Measurements from ENCODE around the gene KRT13. TPM values are rescaled to one million over a fixed set of nuclear protein-coding genes. Genes with fewer than 3 reads are reported as not detected.

The KRT13 gene
- total and polyA plus RNA-seq, 12 donors, result 0.54 to 20.0 (median 3.5) TPM; not detected in 7

DNA sequence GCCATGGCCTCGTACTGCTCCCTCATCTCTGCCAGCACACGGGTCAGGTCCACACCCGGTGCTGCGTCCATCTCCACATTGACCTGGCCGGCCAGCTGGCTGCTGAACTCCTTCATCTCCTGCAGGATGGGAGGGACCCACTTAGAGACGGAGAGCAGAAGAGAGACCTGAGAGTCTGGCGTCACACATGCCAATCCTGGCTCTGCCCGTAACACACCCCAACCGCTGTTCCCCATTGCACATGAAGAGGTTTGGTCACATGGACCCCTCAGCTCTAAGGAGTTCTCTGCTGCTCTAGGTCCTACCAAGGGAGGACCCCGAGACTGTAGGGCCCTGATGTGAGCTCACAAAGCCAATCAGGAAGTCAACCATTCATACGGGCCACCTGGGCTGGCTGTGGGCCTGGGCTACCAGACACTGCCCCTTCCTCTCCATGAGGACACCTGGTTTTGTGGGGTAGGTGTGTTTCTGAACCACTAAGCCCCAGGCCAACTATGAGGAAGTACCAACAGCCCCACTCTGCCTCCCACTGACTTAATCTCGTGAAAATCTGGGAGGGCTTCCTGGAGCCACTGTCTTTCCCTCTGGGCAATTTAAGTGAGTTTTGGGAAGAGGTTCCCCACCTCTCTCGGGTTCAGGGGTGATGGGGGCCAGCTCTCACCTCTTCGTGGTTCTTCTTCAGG lies 10.9 kb upstream of the KRT13 start:
- Histone ChIP-seq H3K36me3 (replicated peaks in 1 of 2) (no peaks in the 10 kb centered on the region), H3K4me1 (replicated peaks in 1 of 2) (no peaks in the 10 kb centered on the region), H3K27me3 (no peaks in the 10 kb centered on the region), H3K27ac (no peak overlapping the region), H3K4me3 (no peak overlapping the region), H3K9me3 (replicated peaks in 1 of 3) (no peaks in the 10 kb centered on the region)
- intact Hi-C loops (cut with DNase I), result no loop called here
- WGBS, 4 donors, result 83 to 91% (median 87%) methylated on average over 5 to 14 of the region's 14 CpGs
- TF ChIP-seq CTCF (IDR thresholded peaks at IDR 0.05) (no peak), POLR2A (IDR thresholded peaks at IDR 0.05) (no peak)
- no peak for DNase-seq

- Histone ChIP-seq H3K4me1 (replicated peaks in 1 of 2) (no peaks in the 10 kb centered on the region), H3K9me3 (replicated peaks in 1 of 3) (no peaks in the 10 kb centered on the region), H3K27ac (no peak overlapping the region), H3K27me3 (no peaks in the 10 kb centered on the region), H3K4me3 (no peak overlapping the region), H3K36me3 (replicated peaks in 1 of 2) (no peaks in the 10 kb centered on the region)
- intact Hi-C loops (cut with DNase I), result no loop called here
- no peak for TF ChIP-seq POLR2A (IDR thresholded peaks at IDR 0.05)
- no peak for TF ChIP-seq CTCF (IDR thresholded peaks at IDR 0.05)
- WGBS, 4 donors, result 83 to 92% (median 86%) methylated on average over 5 of the region's 5 CpGs
- DNase-seq, result no peak
Observed at GRCh38 chr17:41513168-41513547, 7.7 kb upstream of the KRT13 start.

DNA sequence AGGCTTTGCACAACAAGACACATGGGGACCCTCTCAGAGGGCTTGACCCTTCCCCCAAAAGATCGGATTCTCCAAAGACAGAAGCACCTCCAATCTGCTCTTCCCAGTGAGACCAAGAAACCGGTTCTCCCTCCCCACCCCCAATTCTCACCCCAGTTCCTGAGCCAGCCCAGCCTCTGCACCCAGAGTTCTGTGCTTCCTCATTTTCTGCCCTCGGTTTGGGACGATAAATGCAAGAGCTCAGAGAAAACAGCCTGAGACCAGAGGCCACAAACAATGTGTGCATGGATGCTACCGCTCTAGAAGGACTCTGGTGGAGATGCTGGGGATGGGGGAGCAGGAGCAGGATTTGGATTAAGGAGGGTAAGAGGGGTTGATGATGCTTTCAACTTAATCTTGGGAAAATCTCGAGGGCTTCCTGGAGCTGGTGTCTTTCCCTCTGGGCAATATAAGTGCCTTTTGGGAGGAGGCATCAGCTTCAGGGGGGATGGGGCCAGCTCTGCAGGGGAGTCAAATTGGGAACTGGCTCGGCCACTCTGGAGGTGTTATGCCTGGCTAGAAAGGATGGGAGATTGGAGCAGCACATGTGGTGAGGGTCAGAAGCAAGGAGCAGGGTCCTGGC lies 7.2 kb upstream of the KRT13 start:
- Histone ChIP-seq H3K27me3 (no peaks in the 10 kb centered on the region), H3K27ac (no peak overlapping the region), H3K4me1 (replicated peaks in 1 of 2) (no peaks in the 10 kb centered on the region), H3K4me3 (no peak overlapping the region), H3K9me3 (replicated peaks in 1 of 3) (no peaks in the 10 kb centered on the region), H3K36me3 (replicated peaks in 1 of 2) (no peaks in the 10 kb centered on the region)
- intact Hi-C loops (cut with DNase I), result no loop called here
- no peak for TF ChIP-seq CTCF (IDR thresholded peaks at IDR 0.05)
- no peak for TF ChIP-seq POLR2A (IDR thresholded peaks at IDR 0.05)
- WGBS, 4 donors, result 59 to 71% (median 62%) methylated on average over 7 of the region's 7 CpGs
- DNase-seq, result no peak

- 74 to 85% (median 75%) methylated on average over 10 of the region's 10 CpGs for WGBS, 4 donors
- Histone ChIP-seq H3K4me3 (no peak overlapping the region), H3K27ac (no peak overlapping the region), H3K4me1 (replicated peaks in 1 of 2) (no peaks in the 10 kb centered on the region), H3K36me3 (replicated peaks in 1 of 2) (no peaks in the 10 kb centered on the region), H3K27me3 (no peaks in the 10 kb centered on the region), H3K9me3 (replicated peaks in 1 of 3) (no peaks in the 10 kb centered on the region)
- DNase-seq, result no peak
- TF ChIP-seq CTCF (IDR thresholded peaks at IDR 0.05), result no peak
- no peak for TF ChIP-seq POLR2A (IDR thresholded peaks at IDR 0.05)
- intact Hi-C loops (cut with DNase I), result no loop called here
Observed at GRCh38 chr17:41511716-41512115, 6.3 kb upstream of the KRT13 start.
